AG04449 (cell line): Measurements from ENCODE around the gene CANT1.

Experiments used
- CTCF ChIA-PET: fragments of 350-600 bp; formaldehyde crosslinking; extraction: SDS; loops from one replicate; lab custom pipeline; 2021; ENCODE audit warnings: antibody characterized with exemption; lab: Yijun Ruan, JAX
- POLR2A ChIA-PET: fragments of 400-600, 350-600 bp; formaldehyde crosslinking; extraction: SDS; loops from one replicate; lab custom pipeline; 2020; ENCODE audit warnings: antibody characterized with exemption, inconsistent platforms; lab: Yijun Ruan, JAX
- DNase-seq: peaks from one replicate; pipeline ENCODE4 v3.0.0-alpha.2; 2010; ENCODE audit warnings: low read depth, low spot score
- H3K4me3 ChIP-seq: 2 replicates; pipeline ENCODE4 v1.5.1; 2011; ENCODE audit warnings: low read depth, mild to moderate bottlenecking, control low read depth, low read length
- CTCF ChIP-seq: IDR thresholded peaks from one replicate; pipeline ENCODE4 v1.5.1; 2011; ENCODE audit warnings: mild to moderate bottlenecking, moderate library complexity, low read length, control low read depth, inconsistent platforms; ENCODE audit not compliant: insufficient read depth; ENCODE audit errors: missing control alignments

Gene CANT1

DNA sequence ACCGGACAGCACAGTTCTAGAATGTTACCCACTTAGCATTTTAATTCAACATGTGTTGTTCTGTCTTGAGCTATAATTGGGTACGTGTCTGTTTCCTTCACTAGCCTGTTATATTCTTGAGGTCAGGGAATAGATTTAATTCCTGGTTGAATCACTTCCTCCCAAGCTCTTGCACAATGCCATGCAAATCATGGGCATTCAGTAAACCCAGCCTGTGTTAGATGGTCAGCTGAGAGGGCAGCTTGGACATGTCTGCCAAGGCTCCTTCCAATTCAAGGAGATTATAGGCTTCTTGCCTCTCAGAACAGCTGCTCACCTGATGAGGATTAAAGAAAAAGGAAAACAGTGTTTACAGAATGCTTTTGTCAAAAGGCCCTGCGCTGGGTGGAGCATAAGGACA, 27.0 kb upstream of the CANT1 start:
- H3K4me3 ChIP-seq = no peak overlapping the region
- CTCF ChIA-PET = interaction anchor here (0.9 to 14.9 kb wide), 14 partner anchors 8 to 540 kb away, joined by 3 to 160 read pairs (median 4); no protein-coding TSS in a partner anchor
- no peak for TF ChIP-seq CTCF
- DNase-seq = peak; percentile 84
- POLR2A ChIA-PET = interaction anchor here (1.0 kb wide), 1 partner anchor 8 kb away, joined by 3 read pairs; no protein-coding TSS in a partner anchor

- TF ChIP-seq CTCF = no peak
- no peak overlapping the region for H3K4me3 ChIP-seq
- POLR2A ChIA-PET = interaction anchor here (1.0 kb wide), 1 partner anchor 8 kb away, joined by 3 read pairs; no protein-coding TSS in a partner anchor
- CTCF ChIA-PET = interaction anchor here (0.9 to 14.9 kb wide), 12 partner anchors 8 to 539 kb away, joined by 3 to 160 read pairs (median 4); no protein-coding TSS in a partner anchor
- no peak for DNase-seq
Measured at GRCh38 chr17:79036181-79036580, 26.6 kb upstream of the CANT1 start.

DNA sequence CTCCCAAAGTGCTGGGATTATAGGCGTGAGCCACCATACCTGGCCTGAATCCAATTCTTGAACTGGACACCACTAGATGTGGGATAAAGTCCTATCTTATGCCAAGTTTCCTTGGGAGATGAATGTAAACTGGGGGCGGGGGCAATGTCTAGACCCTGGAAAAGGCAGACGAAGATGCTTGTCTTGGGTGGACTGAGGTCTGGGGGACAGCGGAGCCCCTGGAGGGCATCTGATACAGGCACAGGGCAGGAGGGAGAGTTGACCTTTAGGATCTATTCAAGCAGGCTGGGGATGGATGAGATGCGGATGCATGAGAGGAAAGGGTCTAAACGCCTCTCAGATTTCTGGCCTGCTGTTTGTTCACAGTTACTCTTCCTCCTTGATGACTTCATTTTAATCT, 26.1 kb upstream of the CANT1 start:
- ChIA-PET POLR2A (no interaction called here), CTCF (interaction anchor here (1.2 to 14.9 kb wide), 11 partner anchors 8 to 357 kb away, joined by 3 to 160 read pairs (median 5); no protein-coding TSS in a partner anchor)

GRCh38 chr17:79034931-79035485, 25.4 kb upstream of the CANT1 start:
- ChIA-PET CTCF (interaction anchor here (0.9 to 14.9 kb wide), 10 partner anchors 7 to 170 kb away, joined by 3 to 160 read pairs (median 9); no protein-coding TSS in a partner anchor), POLR2A (no interaction called here)
- H3K4me3 ChIP-seq = no peak overlapping the region
- no peak for TF ChIP-seq CTCF
- no peak for DNase-seq

More for the DNA sequence above, 26.1 kb upstream of the CANT1 start:
- H3K4me3 ChIP-seq = no peak overlapping the region
- no peak for TF ChIP-seq CTCF
- DNase-seq = no peak

GRCh38 chr17:79033741-79034501, 24.4 kb upstream of the CANT1 start:
- CTCF ChIA-PET = interaction anchor here (0.6 to 14.9 kb wide), 10 partner anchors 8 to 358 kb away, joined by 3 to 160 read pairs (median 6); no protein-coding TSS in a partner anchor
- H3K4me3 ChIP-seq = no peak overlapping the region
- POLR2A ChIA-PET = no interaction called here
- no peak for DNase-seq
- TF ChIP-seq CTCF = no peak
